Right kidney (tissue), 1 donor: ENCODE results near the gene GALNT2.

Experiments used
- DNase-seq: peaks from one replicate; pipeline ENCODE4 v3.0.0-alpha.2; 2016

Gene GALNT2

DNA sequence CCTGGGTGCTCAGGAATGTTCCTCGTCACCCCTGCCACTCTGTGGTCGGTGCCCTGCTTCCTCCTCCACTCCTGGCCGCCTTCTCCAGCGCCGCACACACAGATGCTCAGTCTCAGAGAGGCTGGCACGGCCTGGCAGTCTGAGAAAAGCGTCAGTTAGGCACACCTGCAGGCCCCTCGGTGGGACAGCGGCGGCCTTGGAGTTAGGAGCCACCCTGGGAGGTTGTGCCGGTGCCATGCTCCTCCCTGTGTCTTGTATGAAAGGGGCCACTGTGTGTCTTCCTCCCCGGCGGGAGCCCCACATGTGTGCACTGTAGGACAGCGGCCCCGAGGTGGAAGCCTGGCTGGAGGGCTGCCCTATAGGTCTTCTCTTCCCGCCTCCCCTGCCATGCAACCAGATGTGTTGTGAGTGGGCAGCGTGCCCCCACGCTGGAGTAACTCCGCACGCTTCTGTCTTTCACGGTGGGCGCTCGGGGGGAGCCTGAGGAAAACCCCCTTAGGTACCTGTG, 213.9 kb downstream of the GALNT2 start:
- no peak for DNase-seq

DNA sequence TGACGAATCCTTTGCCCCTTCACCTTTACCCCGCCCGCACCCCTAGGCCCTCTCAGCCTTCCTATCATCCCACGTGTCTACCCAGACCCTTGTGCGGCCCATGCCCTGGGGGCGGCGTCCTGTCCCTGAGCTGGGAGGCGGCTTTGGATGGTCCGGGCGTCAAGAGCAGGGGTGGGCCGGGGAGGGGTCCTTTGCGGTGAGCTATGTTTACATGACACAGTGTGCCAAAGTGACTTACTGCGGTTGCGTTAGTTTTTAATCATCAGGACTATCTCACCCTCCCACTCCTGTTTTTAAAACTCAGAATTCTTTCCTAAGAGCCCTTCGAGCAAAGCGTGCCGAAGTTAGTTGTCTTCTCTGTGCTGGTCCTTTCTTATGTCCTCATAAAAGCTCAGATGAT, 214.5 kb downstream of the GALNT2 start:
- no peak for DNase-seq

GRCh38 chr1:230282157-230282556, 215.1 kb downstream of the GALNT2 start:
- DNase-seq, result no peak

DNA sequence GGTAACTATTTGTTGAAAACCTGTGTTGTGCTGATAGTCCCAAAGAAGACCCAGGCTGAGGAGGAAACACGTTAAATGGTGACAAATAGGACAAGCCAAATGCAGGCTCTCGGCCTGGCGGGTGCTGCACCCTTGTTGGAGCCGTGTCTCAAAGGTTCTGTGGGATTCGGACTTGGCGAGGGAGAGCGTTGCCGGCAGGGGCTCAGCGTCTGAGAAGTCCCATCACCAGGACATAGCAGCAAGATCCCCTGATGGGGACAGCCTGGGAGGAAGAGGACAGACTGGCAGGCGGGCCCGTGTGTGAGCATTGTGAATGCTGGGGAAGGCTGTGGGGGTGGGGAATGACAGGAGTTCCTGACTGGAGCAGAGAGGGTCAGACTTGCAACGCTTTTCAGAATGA, 216.6 kb downstream of the GALNT2 start:
- no peak for DNase-seq

DNA sequence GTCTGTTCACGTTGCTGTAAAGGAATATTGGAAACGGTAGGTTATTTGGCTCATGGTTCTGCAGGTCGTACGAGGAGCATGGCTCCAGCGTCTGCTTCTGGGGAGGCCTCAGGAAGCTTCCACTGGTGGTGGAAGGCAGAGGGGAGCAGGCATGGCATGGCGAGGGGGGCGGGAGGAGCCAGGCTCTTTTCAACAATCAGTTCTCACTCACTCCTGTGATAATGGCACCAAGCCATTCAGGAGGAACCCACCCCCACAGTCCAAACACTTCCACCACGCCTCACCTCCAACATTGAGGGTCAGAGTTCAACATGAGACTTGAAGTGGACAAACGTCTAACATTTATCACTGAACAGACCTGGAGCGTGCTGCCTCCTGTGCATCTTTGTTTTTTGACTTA, 217.9 kb downstream of the GALNT2 start:
- DNase-seq, result no peak

DNA sequence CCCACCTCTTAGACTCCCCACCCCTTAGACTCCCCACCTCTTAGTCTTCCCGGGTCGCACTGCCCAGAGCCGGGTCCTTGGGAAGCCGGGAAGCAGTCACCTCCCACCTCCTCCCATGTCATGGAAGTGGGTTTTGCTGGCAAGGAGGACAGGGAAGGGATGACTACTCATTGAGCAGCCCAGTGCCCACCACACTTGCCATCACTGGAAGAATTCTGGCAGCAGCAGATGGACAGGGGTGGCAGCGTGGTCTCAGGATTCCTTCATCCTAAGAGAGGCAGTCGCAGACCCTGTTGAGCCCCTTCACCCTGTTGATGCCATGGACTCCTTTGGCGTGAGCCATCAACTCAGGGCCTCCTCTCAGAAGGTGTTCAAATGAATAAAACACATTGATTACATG, 218.3 kb downstream of the GALNT2 start:
- no peak for DNase-seq

- DNase-seq, result no peak
Observed at GRCh38 chr1:230286166-230286889, 219.3 kb downstream of the GALNT2 start.

- no peak for DNase-seq
Observed at GRCh38 chr1:230286890-230287269, 219.8 kb downstream of the GALNT2 start.

DNA sequence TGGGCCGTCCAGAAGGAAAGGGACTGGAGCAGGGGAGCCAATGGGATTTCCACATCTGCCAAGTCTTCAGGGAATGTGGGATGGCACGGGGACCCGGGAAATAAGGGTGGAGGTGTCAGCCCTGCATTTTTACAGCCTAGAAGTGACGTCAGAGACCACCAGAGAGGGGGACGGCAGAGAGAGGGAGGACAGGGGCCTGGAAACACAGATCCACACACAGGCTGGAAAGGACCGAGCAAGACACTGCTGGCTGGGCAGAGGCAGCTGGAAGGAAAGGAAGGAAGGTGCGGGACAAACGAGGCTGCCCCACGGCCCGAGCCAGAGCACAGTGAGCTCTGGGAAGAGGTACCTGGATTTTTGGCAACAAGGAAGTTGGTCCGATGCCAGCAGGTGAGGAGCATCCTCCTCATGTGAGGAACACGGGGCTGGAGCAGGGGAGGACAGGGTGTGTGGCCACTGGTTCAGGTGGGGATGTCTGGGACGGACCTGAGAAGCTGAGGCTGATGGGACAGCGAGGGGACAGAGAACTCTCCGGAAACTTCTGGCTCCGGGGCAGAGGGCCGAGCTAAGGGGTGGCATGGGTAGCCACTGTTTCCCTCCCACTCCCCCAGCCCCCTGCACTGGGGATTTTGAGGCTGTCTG, 220.8 kb downstream of the GALNT2 start:
- DNase-seq, result no peak

- no peak for DNase-seq
Observed at GRCh38 chr1:230288641-230289349, 221.8 kb downstream of the GALNT2 start.

GRCh38 chr1:230289350-230289644, 222.3 kb downstream of the GALNT2 start:
- no peak for DNase-seq

DNA sequence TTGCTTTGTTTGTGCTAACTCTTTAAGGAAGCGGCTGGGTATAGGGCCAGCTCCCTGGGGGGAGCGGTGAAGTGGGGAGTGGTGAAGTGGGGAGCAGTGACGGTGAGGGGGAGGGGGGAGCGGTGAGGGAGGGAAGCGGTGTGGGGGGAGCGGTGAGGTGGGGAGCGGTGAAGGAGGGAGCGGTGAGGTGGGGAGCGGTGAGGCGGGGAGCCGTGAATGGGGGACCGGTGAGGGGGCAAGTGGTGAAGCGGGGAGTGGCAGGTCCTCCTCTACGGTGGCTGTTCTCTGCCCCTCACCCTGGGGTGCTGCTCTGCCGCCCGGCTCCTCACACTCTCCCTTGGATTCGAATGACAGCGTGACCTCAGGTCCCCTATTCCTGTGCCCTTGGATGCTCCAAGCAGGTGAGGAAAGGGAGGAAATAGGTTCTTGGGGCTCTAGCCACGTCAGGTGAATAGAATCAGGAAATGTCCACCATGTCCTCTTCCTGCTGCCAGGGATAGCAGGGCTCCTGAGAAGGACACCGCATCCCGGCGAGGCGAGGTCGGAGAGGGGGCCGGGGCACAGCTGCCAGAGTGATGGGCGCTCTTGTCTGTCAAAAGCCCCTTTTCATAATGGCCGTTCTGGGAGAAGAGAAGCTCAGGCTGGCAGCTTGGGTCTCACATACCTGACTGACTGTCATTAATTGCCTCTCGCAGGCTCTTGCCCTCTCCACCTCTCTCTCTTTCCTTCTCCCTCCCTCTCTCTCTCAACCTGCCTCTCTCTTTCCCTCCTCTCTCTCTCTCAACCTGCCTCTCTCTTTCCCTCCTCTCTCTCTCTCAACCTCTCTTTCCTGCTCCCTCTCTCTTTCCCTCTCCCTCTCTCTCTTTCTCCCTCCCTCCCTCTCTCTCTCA, 224.9 kb downstream of the GALNT2 start:
- no peak for DNase-seq

DNA sequence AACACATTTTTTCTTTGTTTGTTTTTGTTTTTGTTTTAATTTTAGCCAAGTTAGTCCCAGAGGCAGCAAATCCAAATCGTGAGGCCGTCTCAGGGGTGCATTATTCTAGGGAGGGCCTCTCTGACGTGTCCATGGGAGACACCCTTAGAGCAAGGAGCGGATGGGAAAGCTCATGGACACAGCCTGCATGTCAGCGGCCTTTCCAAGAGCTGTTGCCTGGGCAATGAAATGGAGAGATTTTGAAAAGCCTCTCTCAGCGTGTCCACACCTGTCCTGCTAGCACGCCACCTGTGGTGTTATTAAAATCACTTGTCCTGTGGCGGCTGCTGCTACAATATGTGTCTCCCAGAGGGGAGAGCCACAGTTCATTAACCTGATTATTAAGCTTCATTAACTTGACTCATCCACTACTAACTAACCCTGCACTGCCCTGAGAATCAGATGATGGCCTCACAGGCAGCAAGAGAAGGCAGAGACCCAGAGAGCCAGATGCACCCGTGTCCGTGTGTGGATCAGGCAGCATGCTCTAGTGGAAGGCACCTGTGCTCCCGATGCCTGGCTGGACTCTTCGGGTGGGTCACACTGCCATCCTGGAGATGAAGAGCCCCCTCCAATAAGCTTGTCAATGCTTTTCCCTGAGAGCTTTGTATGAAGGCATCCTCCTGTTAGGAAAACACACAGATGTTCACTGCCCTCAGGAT, 225.8 kb downstream of the GALNT2 start:
- DNase-seq, result no peak

DNA sequence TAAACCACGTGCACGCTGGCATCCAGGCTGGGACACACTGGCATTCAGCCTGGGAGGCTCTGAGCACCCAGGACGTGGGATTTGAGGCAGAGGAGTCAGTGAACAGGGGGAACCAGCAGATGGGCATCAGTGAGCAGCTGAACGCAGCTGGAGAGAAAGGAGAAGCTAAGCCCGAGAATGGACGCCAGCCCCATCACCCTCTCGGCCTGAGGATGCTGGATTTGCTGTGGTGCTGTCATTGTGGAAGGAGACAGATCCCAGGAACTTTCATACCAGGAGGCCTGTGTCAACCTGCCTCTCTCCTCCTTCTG, 226.3 kb downstream of the GALNT2 start:
- no peak for DNase-seq

- DNase-seq, result no peak
Observed at GRCh38 chr1:230295367-230295766, 228.3 kb downstream of the GALNT2 start.

DNA sequence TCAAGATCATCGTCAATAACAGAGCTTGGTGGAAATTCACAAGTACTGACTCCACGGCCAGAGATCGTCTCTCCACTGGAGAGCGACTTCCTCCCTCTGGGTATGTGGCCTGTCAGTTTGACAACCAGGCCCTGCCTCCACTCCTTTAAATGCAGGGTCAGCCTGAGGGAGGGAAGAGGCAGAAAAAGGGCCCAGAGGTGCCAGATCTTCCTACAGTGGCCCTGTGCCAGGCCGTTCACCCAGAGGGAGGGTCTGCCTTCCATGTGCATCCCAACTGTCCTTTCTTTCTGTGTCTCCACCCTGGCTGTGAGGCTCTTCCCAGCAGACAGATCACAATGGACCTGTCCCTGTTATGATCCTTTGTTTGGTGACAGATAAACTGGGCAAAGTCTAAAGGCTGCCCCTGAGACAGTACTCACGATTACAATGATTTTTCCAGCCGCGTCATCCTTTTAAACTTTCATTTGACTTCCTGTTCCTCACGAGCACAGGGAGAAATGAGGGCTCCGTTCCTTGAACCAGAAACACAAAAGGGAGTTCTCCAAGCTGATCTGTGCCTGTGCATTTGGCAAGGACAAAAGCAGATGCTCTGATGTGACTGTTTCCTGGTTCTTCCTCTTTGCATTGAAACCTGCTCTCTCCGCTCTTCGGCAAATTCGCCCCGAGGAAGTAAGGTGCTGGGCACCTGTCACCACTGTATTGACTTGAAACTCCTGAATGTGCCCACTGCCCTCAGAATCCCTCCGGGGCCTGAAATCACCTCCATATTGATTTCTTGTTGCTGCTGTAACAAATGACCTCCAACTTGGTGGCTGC, 232.4 kb downstream of the GALNT2 start:
- no peak for DNase-seq

- DNase-seq, result no peak
Observed at GRCh38 chr1:230300322-230301301, 233.6 kb downstream of the GALNT2 start.

DNA sequence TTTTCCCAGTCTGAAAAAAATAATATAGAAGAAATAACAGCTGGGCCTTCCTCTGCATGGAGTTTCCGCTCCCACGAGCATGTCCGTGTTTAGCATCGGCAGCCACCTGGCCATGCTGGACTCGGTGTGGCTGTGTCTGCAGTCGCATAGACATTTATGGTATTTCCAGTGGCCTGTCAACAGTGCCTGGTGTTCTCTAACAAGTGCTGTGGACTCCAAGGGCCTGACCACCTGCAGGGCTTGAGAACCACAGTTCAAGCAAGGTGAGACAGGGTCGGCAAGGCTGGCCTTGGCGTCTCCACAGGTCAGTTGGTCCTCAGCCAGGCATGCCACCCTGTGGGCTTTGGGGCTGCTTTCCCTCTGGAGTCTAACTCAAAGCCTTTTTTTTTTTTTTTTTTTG, 234.3 kb downstream of the GALNT2 start:
- DNase-seq, result no peak

GRCh38 chr1:230301822-230302221, 234.8 kb downstream of the GALNT2 start:
- DNase-seq, result no peak

GRCh38 chr1:230303069-230303468, 236.0 kb downstream of the GALNT2 start:
- no peak for DNase-seq
